ENCODE measurements around the gene TREML4.

- no peak for TF ChIP-seq CTCF (IDR thresholded peaks at IDR 0.05; ENCODE audit: insufficient read depth, low read depth, low read length)
- TF ChIP-seq EZH2 (IDR thresholded peaks at IDR 0.05; ENCODE audit: insufficient read depth, low read length), result no peak
Observed at GRCh38 chr6:41229721-41230120, 1.6 kb downstream of the TREML4 start.
